Neural cell (in vitro differentiated cells): Measurements from ENCODE around the gene PMEPA1. TPM values are rescaled to one million over a fixed set of nuclear protein-coding genes. Genes with fewer than 3 reads are reported as not detected.

Experiments used
- H2AFZ ChIP-seq: fragments of 200-600, 300-800 bp; sonication (generic), shearing (Covaris generic); 2 replicates; pipeline ENCODE4 v1.6.0; 2014; ENCODE audit warnings: low read depth, mild to moderate bottlenecking, antibody characterized with exemption, low read length, moderate library complexity
- H3F3A ChIP-seq: fragments of 200-600 bp; shearing (Covaris generic); 2 replicates; pipeline ENCODE4 v1.6.1; 2016; ENCODE audit warnings: mild to moderate bottlenecking, moderate library complexity, mixed read lengths, antibody characterized with exemption, low read length; ENCODE audit not compliant: insufficient read depth, poor library complexity, severe bottlenecking
- H3K27ac ChIP-seq: fragments of 200-600, 300-800 bp; sonication (generic), shearing (Covaris generic); 2 replicates; pipeline ENCODE4 v1.5.1; 2014; ENCODE audit warnings: mild to moderate bottlenecking, low read length, moderate library complexity
- H3K27me3 ChIP-seq: fragments of 300-800, 200-600 bp; sonication (generic), shearing (Covaris generic); 2 replicates; pipeline ENCODE4 v1.6.0; 2014; ENCODE audit warnings: mild to moderate bottlenecking, low read depth, low read length, moderate library complexity; ENCODE audit not compliant: insufficient read depth
- H3K36me3 ChIP-seq: fragments of 300-800, 200-600 bp; sonication (generic), shearing (Covaris generic); 2 replicates; pipeline ENCODE4 v1.5.1; 2014; ENCODE audit warnings: mild to moderate bottlenecking, antibody characterized with exemption, low read length, moderate library complexity; ENCODE audit not compliant: insufficient read depth
- H3K4me2 ChIP-seq: fragments of 300-800, 200-600 bp; sonication (generic), shearing (Covaris generic); 2 replicates; pipeline ENCODE4 v1.6.0; 2014; ENCODE audit warnings: mild to moderate bottlenecking, low read length
- H3K4me3 ChIP-seq: fragments of 300-800, 200-600 bp; sonication (generic), shearing (Covaris generic); 2 replicates; pipeline ENCODE4 v1.5.1; 2014; ENCODE audit warnings: mild to moderate bottlenecking, low read length, moderate library complexity
- H3K79me2 ChIP-seq: fragments of 200-600 bp; shearing (Covaris generic); replicated peaks from 2 replicates; pipeline ENCODE4 v1.6.0; 2014; ENCODE audit warnings: mild to moderate bottlenecking, low read length, moderate library complexity; ENCODE audit not compliant: insufficient read depth
- H3K9ac ChIP-seq: fragments of 300-800, 200-600 bp; sonication (generic), shearing (Covaris generic); 2 replicates; pipeline ENCODE4 v1.6.1; 2016; ENCODE audit warnings: mild to moderate bottlenecking, low read length, mixed read lengths
- H3K9me2 ChIP-seq: fragments of 200-600 bp; shearing (Covaris generic); 2 replicates; pipeline ENCODE4 v1.6.1; 2016; ENCODE audit warnings: mild to moderate bottlenecking, low read length, mixed read lengths; ENCODE audit not compliant: insufficient read depth
- H3K9me3 ChIP-seq: fragments of 200-600, 300-800 bp; sonication (generic), shearing (Covaris generic); 2 replicates; pipeline ENCODE4 v1.6.1; 2016; ENCODE audit warnings: mild to moderate bottlenecking, mixed run types, low read length, moderate library complexity, mixed read lengths
- H4K20me1 ChIP-seq: fragments of 200-600 bp; shearing (Covaris generic); 2 replicates; pipeline ENCODE4 v1.6.1; 2016; ENCODE audit warnings: mild to moderate bottlenecking, mixed run types; ENCODE audit not compliant: insufficient read depth
- EP300 ChIP-seq: fragments of 450-650 bp; conservative IDR thresholded peaks from 2 replicates; pipeline ENCODE4 v1.6.1; 2014; ENCODE audit warnings: antibody characterized with exemption, mild to moderate bottlenecking, moderate library complexity; ENCODE audit not compliant: poor library complexity, severe bottlenecking
- EZH2 ChIP-seq: fragments of 200-600, 300-800 bp; shearing (Covaris generic), sonication (generic); IDR thresholded peaks from 2 replicates; pipeline ENCODE4 v1.6.1; 2014; ENCODE audit warnings: antibody characterized with exemption, low read length, borderline replicate concordance, mild to moderate bottlenecking; ENCODE audit not compliant: insufficient read depth, poor library complexity, severe bottlenecking
- MXI1 ChIP-seq: fragments of 450-650 bp; conservative IDR thresholded peaks from 2 replicates; pipeline ENCODE4 v1.6.1; 2014; ENCODE audit warnings: antibody characterized with exemption, mild to moderate bottlenecking; ENCODE audit not compliant: poor library complexity, severe bottlenecking
- POLR2AphosphoS5 ChIP-seq: IDR thresholded peaks from 2 replicates; pipeline ENCODE4 v1.6.1; 2012
- RAD21 ChIP-seq: fragments of 450-650 bp; conservative IDR thresholded peaks from 2 replicates; pipeline ENCODE4 v1.6.1; 2014; ENCODE audit warnings: antibody characterized with exemption, mild to moderate bottlenecking, moderate library complexity
- REST ChIP-seq: IDR thresholded peaks from 2 replicates; pipeline ENCODE4 v1.6.1; 2012; ENCODE audit warnings: borderline replicate concordance
- SMC3 ChIP-seq: fragments of 450-650 bp; conservative IDR thresholded peaks from 2 replicates; pipeline ENCODE4 v1.6.1; 2014; ENCODE audit warnings: antibody characterized with exemption, mild to moderate bottlenecking, moderate library complexity; ENCODE audit not compliant: poor library complexity
- TAF1 ChIP-seq: IDR thresholded peaks from 2 replicates; pipeline ENCODE4 v1.6.1; 2012; ENCODE audit warnings: low read depth
- polyA plus RNA-seq: library from polyadenylated mRNA; depleted of rRNA; stranded (reverse); fragments of >200 nt; gene quantifications from 2 replicates; pipeline ENCODE4 v1.2.3, GENCODE V29; 2014
- TF ChIP-seq, protein P1 (sequence below): fragments of 450-650 bp; IDR thresholded peaks from 2 replicates; pipeline ENCODE4 v1.5.1; 2014; ENCODE audit warnings: antibody characterized with exemption, mild to moderate bottlenecking, moderate library complexity; ENCODE audit not compliant: poor library complexity, severe bottlenecking

Gene PMEPA1
- polyA plus RNA-seq, 1 donor from 2014 or later: 5.0 TPM

GRCh38 chr20:57694481-57694880, 15.3 kb downstream of the PMEPA1 start:
- H3K4me2 ChIP-seq: no peak overlapping the region
- no peaks in the 10 kb centered on the region for H3K9me3 ChIP-seq
- H2AFZ ChIP-seq: no peak overlapping the region
- no peak overlapping the region for H3K4me3 ChIP-seq
- H3F3A ChIP-seq: no peaks in the 10 kb centered on the region
- H3K79me2 ChIP-seq: peaks cover 31% of the 10 kb centered on the region
- no peak for TF ChIP-seq MXI1
- TF ChIP-seq EP300: no peak
- TF ChIP-seq POLR2AphosphoS5: no peak
- TF ChIP-seq EZH2: no peak
- TF ChIP-seq SMC3: no peak
- TF ChIP-seq TAF1: no peak
- TF ChIP-seq REST: no peak
- no peak for TF ChIP-seq RAD21
- TF ChIP-seq, protein P1, sequence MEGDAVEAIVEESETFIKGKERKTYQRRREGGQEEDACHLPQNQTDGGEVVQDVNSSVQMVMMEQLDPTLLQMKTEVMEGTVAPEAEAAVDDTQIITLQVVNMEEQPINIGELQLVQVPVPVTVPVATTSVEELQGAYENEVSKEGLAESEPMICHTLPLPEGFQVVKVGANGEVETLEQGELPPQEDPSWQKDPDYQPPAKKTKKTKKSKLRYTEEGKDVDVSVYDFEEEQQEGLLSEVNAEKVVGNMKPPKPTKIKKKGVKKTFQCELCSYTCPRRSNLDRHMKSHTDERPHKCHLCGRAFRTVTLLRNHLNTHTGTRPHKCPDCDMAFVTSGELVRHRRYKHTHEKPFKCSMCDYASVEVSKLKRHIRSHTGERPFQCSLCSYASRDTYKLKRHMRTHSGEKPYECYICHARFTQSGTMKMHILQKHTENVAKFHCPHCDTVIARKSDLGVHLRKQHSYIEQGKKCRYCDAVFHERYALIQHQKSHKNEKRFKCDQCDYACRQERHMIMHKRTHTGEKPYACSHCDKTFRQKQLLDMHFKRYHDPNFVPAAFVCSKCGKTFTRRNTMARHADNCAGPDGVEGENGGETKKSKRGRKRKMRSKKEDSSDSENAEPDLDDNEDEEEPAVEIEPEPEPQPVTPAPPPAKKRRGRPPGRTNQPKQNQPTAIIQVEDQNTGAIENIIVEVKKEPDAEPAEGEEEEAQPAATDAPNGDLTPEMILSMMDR: no peak
- H3K9me2 ChIP-seq: no peaks in the 10 kb centered on the region
- H4K20me1 ChIP-seq: no peaks in the 10 kb centered on the region
- H3K9ac ChIP-seq: no peak overlapping the region
- H3K36me3 ChIP-seq: no peaks in the 10 kb centered on the region
- no peaks in the 10 kb centered on the region for H3K27me3 ChIP-seq
- H3K27ac ChIP-seq: no peak overlapping the region

- H3F3A ChIP-seq: no peaks in the 10 kb centered on the region
- no peak overlapping the region for H3K27ac ChIP-seq
- no peaks in the 10 kb centered on the region for H3K27me3 ChIP-seq
- H3K9ac ChIP-seq: no peak overlapping the region
- no peak overlapping the region for H3K4me2 ChIP-seq
- H3K4me3 ChIP-seq: no peak overlapping the region
- no peak for TF ChIP-seq POLR2AphosphoS5
- no peak for TF ChIP-seq REST
- no peak for TF ChIP-seq SMC3
- no peak for TF ChIP-seq EP300
- no peak for TF ChIP-seq MXI1
- TF ChIP-seq TAF1: no peak
- no peak for TF ChIP-seq RAD21
- TF ChIP-seq EZH2: no peak
- TF ChIP-seq, protein P1: no peak
- no peaks in the 10 kb centered on the region for H3K9me2 ChIP-seq
- H3K79me2 ChIP-seq: peaks cover 31% of the 10 kb centered on the region
- H2AFZ ChIP-seq: no peak overlapping the region
- H3K36me3 ChIP-seq: no peaks in the 10 kb centered on the region
- H4K20me1 ChIP-seq: no peaks in the 10 kb centered on the region
- H3K9me3 ChIP-seq: no peaks in the 10 kb centered on the region
Measured at GRCh38 chr20:57693670-57694329, 16.0 kb downstream of the PMEPA1 start.
